IMR-90 (cell line): ENCODE data around the gene SLC51A. TPM values are rescaled to one million over a fixed set of nuclear protein-coding genes. Genes with fewer than 3 reads are reported as not detected.

ENCODE experiments used
- ATAC-seq: fragments of 200-7000 bp; cut with Tn5 transposase; 2 replicates; pipeline ENCODE4 v1.9.1; 2020; ENCODE audit warnings: low read depth, mild to moderate bottlenecking, moderate library complexity
- BruUV-seq: library from RNA; stranded (reverse); fragments of 400-500 nt; replicated peaks from 2 replicates; lab custom pipeline; 2021; lab: Mats Ljungman, UMichigan
- CTCF ChIA-PET: fragments of 300-600 bp; formaldehyde crosslinking; extraction: SDS; loops from one replicate; lab custom pipeline; 2021; ENCODE audit warnings: antibody characterized with exemption; lab: Yijun Ruan, JAX
- POLR2A ChIA-PET: fragments of 300-600 bp; sonication (Branson Sonifier 250); formaldehyde crosslinking; loops from one replicate; lab custom pipeline; 2022; ENCODE audit warnings: antibody characterized with exemption; ENCODE audit not compliant: unreplicated experiment; lab: Charles Lee
- DNase-seq: peaks from one replicate; pipeline ENCODE4 v3.0.0; 2013
- H2AFZ ChIP-seq: replicated peaks from 2 replicates; pipeline ENCODE3; 2013; ENCODE audit warnings: low read length, mild to moderate bottlenecking; ENCODE audit not compliant: poor library complexity
- H2AK5ac ChIP-seq: 2 replicates; pipeline ENCODE4 v1.6.1; 2013; ENCODE audit warnings: low read depth, low read length, inconsistent platforms
- H2AK9ac ChIP-seq: replicated peaks from 2 replicates; pipeline ENCODE3; 2013; ENCODE audit warnings: mild to moderate bottlenecking, low read depth, low read length, moderate library complexity; ENCODE audit not compliant: poor library complexity
- H2BK120ac ChIP-seq: 2 replicates; pipeline ENCODE4 v1.6.1; 2013; ENCODE audit warnings: low read depth, low read length, inconsistent platforms
- H2BK15ac ChIP-seq: 3 replicates; pipeline ENCODE4 v1.6.1; 2013; ENCODE audit warnings: low read depth, low read length, inconsistent platforms
- H2BK20ac ChIP-seq: 2 replicates; pipeline ENCODE4 v1.6.1; 2013; ENCODE audit warnings: low read depth, mild to moderate bottlenecking, inconsistent platforms, low read length, moderate library complexity
- H2BK5ac ChIP-seq: 2 replicates; pipeline ENCODE4 v1.6.1; 2013; ENCODE audit warnings: mild to moderate bottlenecking, low read depth, low read length, inconsistent platforms; ENCODE audit not compliant: poor library complexity, severe bottlenecking
- H3K14ac ChIP-seq: replicated peaks from 2 replicates; pipeline ENCODE4 v1.6.1; 2013; ENCODE audit warnings: low read depth, low read length, inconsistent platforms
- H3K18ac ChIP-seq: 2 replicates; pipeline ENCODE4 v1.6.1; 2013; ENCODE audit warnings: low read depth, low read length, control low read depth
- H3K23ac ChIP-seq: 2 replicates; pipeline ENCODE4 v1.6.1; 2013; ENCODE audit warnings: low read depth, low read length, inconsistent platforms
- H3K27ac ChIP-seq: 2 replicates; pipeline ENCODE4 v1.5.1; 2013; ENCODE audit warnings: mild to moderate bottlenecking, control low read depth, low read length; ENCODE audit not compliant: insufficient read depth
- H3K27me3 ChIP-seq: 2 replicates; pipeline ENCODE4 v1.6.1; 2013; ENCODE audit warnings: low read length; ENCODE audit not compliant: control insufficient read depth, insufficient read depth
- H3K36me3 ChIP-seq: 2 replicates; pipeline ENCODE4 v1.6.1; 2013; ENCODE audit warnings: low read length, mixed read lengths; ENCODE audit not compliant: control insufficient read depth, insufficient read depth
- H3K4ac ChIP-seq: 2 replicates; pipeline ENCODE4 v1.6.1; 2013; ENCODE audit warnings: low read depth, low read length, inconsistent platforms
- H3K4me1 ChIP-seq: 2 replicates; pipeline ENCODE4 v1.6.1; 2013; ENCODE audit warnings: low read length, mixed read lengths; ENCODE audit not compliant: control insufficient read depth, insufficient read depth
- H3K4me2 ChIP-seq: 2 replicates; pipeline ENCODE4 v1.6.1; 2013; ENCODE audit warnings: low read depth, mild to moderate bottlenecking, control low read depth, low read length, moderate library complexity
- H3K4me3 ChIP-seq: 2 replicates; pipeline ENCODE4 v1.5.1; 2013; ENCODE audit warnings: low read depth, mild to moderate bottlenecking, control low read depth, low read length, moderate library complexity; ENCODE audit not compliant: insufficient read depth
- H3K56ac ChIP-seq: 2 replicates; pipeline ENCODE4 v1.6.1; 2013; ENCODE audit warnings: low read length, inconsistent platforms; ENCODE audit not compliant: insufficient read depth; ENCODE audit errors: extremely low read depth
- H3K79me1 ChIP-seq, 2 experiments: 2 replicates each; pipeline ENCODE4 v1.6.1; 2013; ENCODE audit warnings: low read length in 2 of 2, inconsistent platforms in 1 of 2, low read depth in 1 of 2
- H3K9ac ChIP-seq: 2 replicates; pipeline ENCODE4 v1.6.1; 2013; ENCODE audit warnings: low read depth, low read length, control low read depth
- H3K9me1 ChIP-seq: 2 replicates; pipeline ENCODE4 v1.6.1; 2013; ENCODE audit warnings: low read length, inconsistent platforms; ENCODE audit not compliant: insufficient read depth
- H3K9me3 ChIP-seq: 2 replicates; pipeline ENCODE4 v1.6.1; 2013; ENCODE audit warnings: low read length; ENCODE audit not compliant: control insufficient read depth, insufficient read depth
- H4K20me1 ChIP-seq: 2 replicates; pipeline ENCODE4 v1.6.1; 2013; ENCODE audit warnings: low read length, inconsistent platforms; ENCODE audit not compliant: insufficient read depth
- H4K5ac ChIP-seq: 2 replicates; pipeline ENCODE4 v1.6.1; 2013; ENCODE audit warnings: mild to moderate bottlenecking, low read depth, low read length, control low read depth
- H4K8ac ChIP-seq, 2 experiments: 2 replicates each; pipeline ENCODE4 v1.6.1; 2013; ENCODE audit warnings: low read depth in 2 of 2, low read length in 2 of 2, control low read depth in 1 of 2, inconsistent platforms in 1 of 2
- H4K91ac ChIP-seq: 2 replicates; pipeline ENCODE4 v1.6.1; 2013; ENCODE audit warnings: low read depth, low read length, inconsistent platforms; ENCODE audit not compliant: insufficient read depth
- BHLHE40 ChIP-seq: fragments of 150-350 bp; IDR thresholded peaks from 2 replicates; pipeline ENCODE4 v1.6.1; 2016; ENCODE audit warnings: mild to moderate bottlenecking, low read depth, low read length
- ELK1 ChIP-seq: fragments of 150-350 bp; IDR thresholded peaks from 2 replicates; pipeline ENCODE4 v1.6.1; 2016; ENCODE audit warnings: low read depth, mild to moderate bottlenecking, low read length, moderate library complexity, borderline replicate concordance
- NFE2L2 ChIP-seq: fragments of 150-350 bp; IDR thresholded peaks from 2 replicates; pipeline ENCODE4 v1.6.1; 2016; ENCODE audit warnings: low read depth, mild to moderate bottlenecking, low read length
- WGBS, 2 experiments: methylation state at CpG; one replicate each; pipeline versions ENCODE4 v1.1.5 to v1.1.7; 2013; ENCODE audit warnings: missing lambda C conversion rate in 2 of 2; ENCODE audit not compliant: insufficient read length in 1 of 2; ENCODE audit errors: extremely low coverage in 2 of 2; 5-methylcytosine and 5-hydroxymethylcytosine counted together
- dilution Hi-C: fragments of 300-500 bp; cut with HindIII; formaldehyde crosslinking; loops from one replicate; pipeline ENCODE4 v1.14.3; 2018; ENCODE audit warnings: low sequenced_read_pairs; ENCODE audit not compliant: unreplicated experiment
- in situ Hi-C: fragments of 300-500 bp; cut with MboI; formaldehyde crosslinking; loops from 3 replicates; pipeline ENCODE4 v1.14.3; 2019; ENCODE audit warnings: low sequenced_read_pairs, inconsistent platforms, mixed read lengths
- intact Hi-C: fragments of 100-400 bp; cut with micrococcal nuclease; formaldehyde crosslinking; loops from 2 replicates; pipeline ENCODE4 v1.10.0; 2022
- polyA plus RNA-seq, 3 experiments: library from polyadenylated mRNA; depleted of rRNA; stranded (reverse); fragments of >200 nt; gene quantifications; 2 replicates each; pipeline ENCODE4 v1.2.3, GENCODE V29; 2012; ENCODE audit warnings: low replicate concordance in 1 of 3
- total RNA-seq: library from RNA; depleted of rRNA; stranded (reverse); fragments of >200 nt; gene quantifications from 2 replicates; pipeline ENCODE4 v1.2.3, GENCODE V29; 2012
- TF ChIP-seq, protein P1 (sequence below): fragments of 150-350 bp; IDR thresholded peaks from 2 replicates; pipeline ENCODE4 v1.6.1; 2017; ENCODE audit warnings: mild to moderate bottlenecking, antibody characterized with exemption, low read length, low read depth

Gene SLC51A
- total and polyA plus RNA-seq, 2 of the 4 experiments (the other 2 are of a cell fraction), result not detected

DNA sequence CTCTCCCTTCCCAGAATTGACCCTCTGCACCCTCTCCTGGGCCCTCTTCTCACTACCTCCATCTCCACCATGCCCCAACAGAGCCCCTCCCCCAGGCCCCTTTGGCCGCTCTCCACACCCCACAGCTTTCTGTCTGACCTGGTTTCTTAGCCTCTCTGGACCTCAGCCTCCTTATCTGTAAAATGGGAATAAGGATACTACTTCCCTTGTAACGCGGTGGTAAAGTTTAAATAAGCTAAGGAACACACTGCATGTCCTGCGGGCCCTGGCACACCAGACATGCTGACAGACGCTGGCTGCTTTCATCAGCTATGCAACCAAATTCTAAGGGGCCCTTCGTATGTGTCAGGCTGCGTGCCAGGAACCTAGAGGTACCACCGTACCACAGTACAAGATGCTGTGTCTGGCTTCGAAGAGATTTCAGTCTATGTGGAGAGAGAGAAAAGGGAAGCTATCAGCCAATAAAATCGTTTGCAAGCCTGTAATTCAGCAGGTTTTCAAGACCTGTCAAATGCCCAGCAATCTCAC, 777 bp upstream of the SLC51A start:
- 83% methylated on average over 7 of the region's 10 CpGs; no CpG with 5 or more reads in 1 of the 2 experiments for WGBS, 2 experiments
- Histone ChIP-seq H2AK5ac (no peak overlapping the region), H2BK15ac (no peak overlapping the region), H3K9ac (no peak overlapping the region), H4K91ac (no peak overlapping the region), H3K9me3 (no peaks in the 10 kb centered on the region), H4K5ac (no peak overlapping the region), H2BK5ac (no peak overlapping the region), H3K9me1 (0 out of 2 replicates have a peak, but pooled peaks cover 3% of the 10 kb centered on the region), H2AFZ (peak overlapping the region; percentile 5), H2BK20ac (no peak overlapping the region), H3K23ac (no peak overlapping the region), H3K27me3 (peaks cover 14% of the 10 kb centered on the region; the same call in 1 of the 2 replicates), H3K18ac (no peak overlapping the region), H4K8ac (no peak overlapping the region), H3K36me3 (no peaks in the 10 kb centered on the region), H3K79me1 (no peaks in the 10 kb centered on the region), H2BK120ac (no peak overlapping the region), H3K27ac (no peak overlapping the region), H2AK9ac (no peak overlapping the region), H3K14ac (no peak overlapping the region), H3K4me2 (no peak overlapping the region), H3K4me1 (0 out of 2 replicates have a peak, but pooled peaks cover 2% of the 10 kb centered on the region), H3K4me3 (no peak overlapping the region), H3K56ac (no peak overlapping the region), H3K4ac (no peak overlapping the region), H4K20me1 (no peaks in the 10 kb centered on the region; the same call in 1 of the 2 replicates)
- BruUV-seq, result no TSS peak
- TF ChIP-seq ELK1 (no peak), NFE2L2 (no peak), BHLHE40 (no peak)
- TF ChIP-seq, protein P1, sequence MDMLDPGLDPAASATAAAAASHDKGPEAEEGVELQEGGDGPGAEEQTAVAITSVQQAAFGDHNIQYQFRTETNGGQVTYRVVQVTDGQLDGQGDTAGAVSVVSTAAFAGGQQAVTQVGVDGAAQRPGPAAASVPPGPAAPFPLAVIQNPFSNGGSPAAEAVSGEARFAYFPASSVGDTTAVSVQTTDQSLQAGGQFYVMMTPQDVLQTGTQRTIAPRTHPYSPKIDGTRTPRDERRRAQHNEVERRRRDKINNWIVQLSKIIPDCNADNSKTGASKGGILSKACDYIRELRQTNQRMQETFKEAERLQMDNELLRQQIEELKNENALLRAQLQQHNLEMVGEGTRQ, result no peak
- ChIA-PET POLR2A (no interaction called here), CTCF (interaction anchor here (1.0 to 1.2 kb wide), 2 partner anchors 11 to 19 kb away, joined by 3 read pairs; no protein-coding TSS in a partner anchor)
- DNase-seq, result no peak
- intact Hi-C loops, result no loop called here
- ATAC-seq, result no peak
- dilution Hi-C loops, result no loop called here
- in situ Hi-C loops, result no loop called here
